Activated T-cell treated with anti-CD3 and anti-CD28 coated beads, Interleukin-2, amount 50 U/mL, for 72 hours (primary cell): Measurements from ENCODE around the gene GNG13. TPM values are rescaled to one million over a fixed set of nuclear protein-coding genes. Genes with fewer than 3 reads are reported as not detected.

ENCODE experiments used
- ATAC-seq, 2 donors: fragments of 150-1000 bp; cut with Tn5 transposase; replicated peaks in 1 of 2; 2 replicates each; pipeline ENCODE4 v1.10.0; 2021; ENCODE audit warnings: moderate library complexity in 2 of 2, mild to moderate bottlenecking in 1 of 2
- DNase-seq, 2 donors: peaks; one replicate each; pipeline ENCODE4 v3.0.0; 2021 to 2022; ENCODE audit warnings: mixed read lengths in 1 of 2
- H3K27ac Mint-ChIP-seq: one replicate; pipeline ENCODE4 v1.8.0; 2022; ENCODE audit warnings: mild to moderate bottlenecking, moderate library complexity, mixed read lengths
- H3K27me3 Mint-ChIP-seq: one replicate; pipeline ENCODE4 v1.8.0; 2022; ENCODE audit warnings: low read depth, mixed read lengths
- H3K36me3 Mint-ChIP-seq, 2 donors: one replicate each; pipeline ENCODE4 v1.8.0; 2022; ENCODE audit warnings: mixed read lengths in 2 of 2, mild to moderate bottlenecking in 1 of 2; ENCODE audit not compliant: insufficient read depth in 2 of 2
- H3K4me1 Mint-ChIP-seq: one replicate; pipeline ENCODE4 v1.8.0; 2022; ENCODE audit warnings: low read depth, mixed read lengths
- H3K4me3 Mint-ChIP-seq, 2 donors: one replicate each; pipeline ENCODE4 v1.8.0; 2022; ENCODE audit warnings: mild to moderate bottlenecking in 2 of 2, mixed read lengths in 2 of 2, moderate library complexity in 2 of 2
- H3K9me3 Mint-ChIP-seq, 2 donors: one replicate each; pipeline ENCODE4 v1.8.0; 2022; ENCODE audit warnings: mixed read lengths in 2 of 2
- total RNA-seq, 2 donors: library from RNA; stranded (reverse); gene quantifications; one replicate each; pipeline ENCODE4 v1.2.3, GENCODE V29; 2022

The GNG13 gene
- total RNA-seq, 2 donors from 2014 or later, result not detected

- peak in 1 of 2 donors; percentile 2 for ATAC-seq
These were observed 439 bp upstream of the GNG13 start for GRCh38 chr16:800834-801511.

GRCh38 chr16:799111-799947 is 1.2 kb downstream of the GNG13 start:
- ATAC-seq (no peak), DNase-seq (no peak)
- H3K4me1 Mint-ChIP-seq, result no peaks in the 10 kb centered on the region
- H3K9me3 Mint-ChIP-seq, result no peaks in the 10 kb centered on the region
- no peaks in the 10 kb centered on the region for H3K27me3 Mint-ChIP-seq
- H3K27ac Mint-ChIP-seq, result no peak overlapping the region
- H3K4me3 Mint-ChIP-seq, result no peak overlapping the region
- peaks cover 0 to 8% of the 10 kb centered on the region in 2 donors for H3K36me3 Mint-ChIP-seq

More at GRCh38 chr16:800834-801511, 439 bp upstream of the GNG13 start:
- Mint-ChIP-seq H3K9me3 (no peaks in the 10 kb centered on the region), H3K27ac (no peak overlapping the region), H3K4me1 (peaks cover 2% of the 10 kb centered on the region), H3K4me3 (no peak overlapping the region), H3K27me3 (no peaks in the 10 kb centered on the region), H3K36me3 (peaks cover 0 to 8% of the 10 kb centered on the region in 2 donors)
- no peak for DNase-seq

GRCh38 chr16:798666-799065 is 1.9 kb downstream of the GNG13 start:
- ATAC-seq (no peak), DNase-seq (no peak)
- Mint-ChIP-seq H3K9me3 (no peaks in the 10 kb centered on the region), H3K36me3 (peaks cover 0 to 8% of the 10 kb centered on the region in 2 donors), H3K27ac (no peak overlapping the region), H3K4me3 (no peak overlapping the region), H3K4me1 (no peaks in the 10 kb centered on the region), H3K27me3 (no peaks in the 10 kb centered on the region)

- no peak overlapping the region for H3K4me3 Mint-ChIP-seq
These were observed 2.8 kb downstream of the GNG13 start for GRCh38 chr16:797686-798085.

GRCh38 chr16:797120-797420 is 3.5 kb downstream of the GNG13 start:
- Mint-ChIP-seq H3K4me3 (no peak overlapping the region), H3K4me1 (no peaks in the 10 kb centered on the region), H3K9me3 (no peaks in the 10 kb centered on the region), H3K27me3 (no peaks in the 10 kb centered on the region), H3K27ac (no peak overlapping the region), H3K36me3 (peaks cover 0 to 8% of the 10 kb centered on the region in 2 donors)
- ATAC-seq, result peak; percentile 44 to 50
- peak in 1 of 2 donors; percentile 26 for DNase-seq

More at GRCh38 chr16:797686-798085, 2.8 kb downstream of the GNG13 start:
- Mint-ChIP-seq H3K4me1 (no peaks in the 10 kb centered on the region), H3K27me3 (no peaks in the 10 kb centered on the region), H3K36me3 (peaks cover 0 to 8% of the 10 kb centered on the region in 2 donors), H3K9me3 (no peaks in the 10 kb centered on the region), H3K27ac (no peak overlapping the region)
- ATAC-seq (no peak), DNase-seq (no peak)

GRCh38 chr16:796296-797119 is 4.0 kb downstream of the GNG13 start:
- Mint-ChIP-seq H3K27me3 (no peaks in the 10 kb centered on the region), H3K4me3 (no peak overlapping the region), H3K36me3 (peaks cover 0 to 11% of the 10 kb centered on the region in 2 donors), H3K27ac (no peak overlapping the region), H3K9me3 (no peaks in the 10 kb centered on the region), H3K4me1 (peaks cover 3% of the 10 kb centered on the region)
- ATAC-seq (no peak), DNase-seq (no peak)

- H3K27ac Mint-ChIP-seq, result no peak overlapping the region
- no peaks in the 10 kb centered on the region for H3K9me3 Mint-ChIP-seq
- peaks cover 0 to 18% of the 10 kb centered on the region in 2 donors for H3K36me3 Mint-ChIP-seq
- H3K27me3 Mint-ChIP-seq, result no peaks in the 10 kb centered on the region
- DNase-seq, result no peak
- ATAC-seq, result no peak
- no peak overlapping the region for H3K4me3 Mint-ChIP-seq
- H3K4me1 Mint-ChIP-seq, result peaks cover 6% of the 10 kb centered on the region
These were observed 4.8 kb downstream of the GNG13 start for GRCh38 chr16:795580-796229.

GRCh38 chr16:794853-795466 is 5.6 kb downstream of the GNG13 start:
- no peak overlapping the region for H3K4me3 Mint-ChIP-seq
- H3K4me1 Mint-ChIP-seq, result peaks cover 6% of the 10 kb centered on the region
- H3K27ac Mint-ChIP-seq, result no peak overlapping the region
- no peaks in the 10 kb centered on the region for H3K27me3 Mint-ChIP-seq
- H3K9me3 Mint-ChIP-seq, result no peaks in the 10 kb centered on the region
- H3K36me3 Mint-ChIP-seq, result peaks cover 0 to 18% of the 10 kb centered on the region in 2 donors
- DNase-seq (no peak), ATAC-seq (no peak)

GRCh38 chr16:794091-794822 is 6.3 kb downstream of the GNG13 start:
- Mint-ChIP-seq H3K36me3 (peaks cover 0 to 18% of the 10 kb centered on the region in 2 donors), H3K4me1 (peaks cover 6% of the 10 kb centered on the region), H3K9me3 (no peaks in the 10 kb centered on the region), H3K27ac (no peak overlapping the region), H3K4me3 (no peak overlapping the region), H3K27me3 (no peaks in the 10 kb centered on the region)
- ATAC-seq (no peak), DNase-seq (no peak)

- DNase-seq, result no peak
- Mint-ChIP-seq H3K9me3 (no peaks in the 10 kb centered on the region), H3K4me3 (no peak overlapping the region), H3K27me3 (no peaks in the 10 kb centered on the region), H3K4me1 (peaks cover 6% of the 10 kb centered on the region), H3K36me3 (peaks cover 0 to 16% of the 10 kb centered on the region in 2 donors), H3K27ac (no peak overlapping the region)
- ATAC-seq, result no peak
These were observed 7.1 kb downstream of the GNG13 start for GRCh38 chr16:793414-793813.

GRCh38 chr16:792221-792995 is 8.1 kb downstream of the GNG13 start:
- H3K36me3 Mint-ChIP-seq, result peaks cover 0 to 15% of the 10 kb centered on the region in 2 donors
- H3K27ac Mint-ChIP-seq, result no peak overlapping the region
- no peak overlapping the region for H3K4me3 Mint-ChIP-seq
- no peak for DNase-seq
- no peaks in the 10 kb centered on the region for H3K27me3 Mint-ChIP-seq
- no peaks in the 10 kb centered on the region for H3K9me3 Mint-ChIP-seq
- no peak for ATAC-seq
- H3K4me1 Mint-ChIP-seq, result peaks cover 6% of the 10 kb centered on the region
